Activated gamma-delta T cell treated with anti-CD3 and anti-CD28 coated beads, Interleukin-2, amount 50 U/mL, for 16 hours (primary cell): Measurements from ENCODE around the gene RYR1.
"Not testable (repeated sequence)": the region's sequence is repeated elsewhere in the genome, so short reads cannot be mapped to it uniquely, and the experiment has no call there.

ENCODE experiments used
- DNase-seq: peaks from one replicate; pipeline ENCODE4 v3.0.0-alpha.2; 2020; ENCODE audit warnings: low read depth

RYR1 gene

DNA sequence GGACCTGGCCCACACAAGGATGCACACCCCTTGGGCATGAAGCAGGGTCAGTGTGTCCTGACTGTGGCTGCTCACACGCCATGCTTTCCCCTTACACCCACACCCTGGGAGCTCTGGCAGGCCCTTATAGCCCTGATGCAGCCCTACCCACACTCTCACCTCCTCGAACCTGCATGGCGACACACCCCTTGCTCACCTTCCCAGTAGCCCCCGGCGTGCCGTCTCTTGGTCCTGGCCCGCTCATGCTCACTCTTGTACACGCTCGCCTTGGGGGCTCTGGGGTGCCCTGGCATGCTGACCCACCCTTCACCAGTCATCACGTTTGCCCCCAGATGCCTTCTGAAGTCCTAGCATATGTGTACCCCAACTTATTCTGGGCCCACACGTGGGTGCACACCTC is 128.2 kb downstream of the RYR1 start:
- no peak for DNase-seq

DNA sequence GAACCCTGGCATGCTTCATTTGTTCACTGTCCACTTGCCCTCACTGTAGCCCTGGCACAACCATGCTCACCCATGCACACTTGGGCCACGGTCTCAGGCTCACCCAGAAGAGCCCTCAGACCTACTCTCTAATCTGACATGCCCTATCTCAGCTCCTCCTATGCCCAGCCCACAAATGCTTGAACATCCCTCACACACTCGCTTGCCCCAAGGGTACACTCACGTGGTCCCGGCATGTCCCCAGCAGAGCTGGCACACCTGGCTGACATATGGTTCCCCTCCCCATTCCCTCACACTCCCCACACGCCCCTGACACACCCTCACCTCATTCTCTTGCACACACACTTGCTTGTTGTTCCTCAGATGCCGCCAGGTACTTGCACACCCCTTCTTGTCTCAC is 128.6 kb downstream of the RYR1 start:
- DNase-seq, result no peak

DNA sequence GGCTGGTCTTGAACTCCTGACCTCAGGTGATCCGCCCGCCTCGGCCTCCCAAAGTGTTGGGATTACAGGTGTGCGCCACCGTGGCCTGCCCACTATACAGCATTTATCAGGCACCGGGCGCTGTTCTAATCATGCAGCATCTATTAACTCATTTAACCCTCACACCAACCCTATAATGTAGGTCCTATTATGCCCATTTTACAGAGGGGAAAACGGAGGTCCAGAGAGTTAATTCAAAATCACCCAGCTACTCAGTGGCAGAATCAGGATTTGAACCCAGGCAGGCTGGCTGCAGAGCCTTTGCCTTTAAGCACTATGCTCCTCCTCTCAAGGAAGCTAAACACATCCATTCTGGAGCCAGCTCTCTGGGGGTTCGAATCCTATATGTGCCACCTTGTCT is 130.0 kb downstream of the RYR1 start:
- DNase-seq, result no peak

DNA sequence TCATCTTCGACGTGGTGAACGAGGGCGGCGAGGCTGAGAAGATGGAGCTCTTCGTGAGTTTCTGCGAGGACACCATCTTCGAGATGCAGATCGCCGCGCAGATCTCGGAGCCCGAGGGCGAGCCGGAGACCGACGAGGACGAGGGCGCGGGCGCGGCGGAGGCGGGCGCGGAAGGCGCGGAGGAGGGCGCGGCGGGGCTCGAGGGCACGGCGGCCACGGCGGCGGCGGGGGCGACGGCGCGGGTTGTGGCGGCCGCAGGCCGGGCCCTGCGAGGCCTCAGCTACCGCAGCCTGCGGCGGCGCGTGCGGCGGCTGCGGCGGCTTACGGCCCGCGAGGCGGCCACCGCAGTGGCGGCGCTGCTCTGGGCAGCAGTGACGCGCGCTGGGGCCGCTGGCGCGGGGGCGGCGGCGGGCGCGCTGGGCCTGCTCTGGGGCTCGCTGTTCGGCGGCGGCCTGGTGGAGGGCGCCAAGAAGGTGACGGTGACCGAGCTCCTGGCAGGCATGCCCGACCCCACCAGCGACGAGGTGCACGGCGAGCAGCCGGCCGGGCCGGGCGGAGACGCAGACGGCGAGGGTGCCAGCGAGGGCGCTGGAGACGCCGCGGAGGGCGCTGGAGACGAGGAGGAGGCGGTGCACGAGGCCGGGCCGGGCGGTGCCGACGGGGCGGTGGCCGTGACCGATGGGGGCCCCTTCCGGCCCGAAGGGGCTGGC is 131.6 kb downstream of the RYR1 start:
- DNase-seq, result peak; percentile 4

DNA sequence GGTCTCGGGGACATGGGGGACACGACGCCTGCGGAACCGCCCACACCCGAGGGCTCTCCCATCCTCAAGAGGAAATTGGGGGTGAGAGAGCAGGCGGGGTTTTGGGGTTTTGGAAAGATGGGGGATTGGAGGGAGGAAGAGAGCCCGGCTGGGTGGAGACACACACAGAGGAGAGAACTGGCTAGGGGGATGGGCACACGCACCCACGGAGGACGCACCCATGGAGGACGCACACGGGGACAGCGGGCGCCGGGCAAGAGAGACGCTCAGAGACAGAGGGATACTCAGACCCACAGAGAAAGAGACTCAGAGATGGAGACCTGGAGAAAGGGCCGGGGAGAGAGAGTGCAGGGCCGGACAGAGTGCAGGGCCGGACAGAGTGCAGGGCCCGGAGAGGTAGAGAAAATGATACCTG is 132.2 kb downstream of the RYR1 start:
- no peak for DNase-seq

DNA sequence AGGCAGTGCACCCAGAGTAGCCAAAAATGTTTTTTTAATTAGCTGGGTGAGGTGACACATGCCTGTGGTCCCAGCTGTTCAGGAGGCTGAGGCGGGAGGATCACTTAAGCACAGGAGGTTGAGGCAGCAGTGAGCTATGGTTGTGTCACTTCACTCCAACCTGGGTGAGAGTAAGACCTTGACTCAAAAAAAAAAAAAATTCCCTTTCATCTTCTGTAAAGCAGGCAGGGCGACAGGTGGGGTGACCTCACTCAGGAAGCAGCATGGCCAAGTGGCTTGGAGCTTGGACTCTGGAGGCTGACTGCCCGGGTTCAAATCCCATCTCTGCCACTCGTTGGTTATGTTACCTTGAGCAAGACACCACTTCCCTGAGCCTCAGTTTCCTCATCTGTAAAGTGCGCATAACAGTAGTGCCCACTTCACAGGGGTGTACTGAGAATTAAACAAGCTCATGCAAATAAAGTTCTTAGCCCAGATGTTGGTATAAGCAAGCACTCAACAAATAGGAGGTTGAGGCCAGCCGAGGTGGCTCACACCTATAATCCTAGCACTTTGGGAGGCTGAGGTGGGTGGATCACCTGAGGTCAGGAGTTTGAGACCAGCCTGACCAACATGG is 136.0 kb downstream of the RYR1 start:
- no peak for DNase-seq

DNA sequence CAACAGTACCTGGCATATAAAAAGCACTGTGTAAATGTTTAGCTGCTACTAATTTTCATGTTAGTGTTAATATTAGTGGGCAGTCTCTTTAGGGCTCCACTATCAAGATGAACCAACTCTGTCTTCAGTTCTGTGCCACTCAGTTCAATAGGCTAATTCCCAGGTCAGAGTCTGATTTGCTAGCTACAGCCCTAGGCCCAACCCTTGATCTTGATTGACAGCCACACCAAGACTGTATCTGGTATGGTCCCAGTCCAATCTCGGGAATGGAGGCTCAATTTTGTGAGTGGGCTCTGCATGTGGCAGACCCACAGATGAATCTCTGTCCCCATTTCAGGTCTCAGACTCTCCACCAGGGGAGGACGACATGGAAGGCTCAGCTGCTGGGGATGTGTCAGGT is 138.2 kb downstream of the RYR1 start:
- no peak for DNase-seq

DNA sequence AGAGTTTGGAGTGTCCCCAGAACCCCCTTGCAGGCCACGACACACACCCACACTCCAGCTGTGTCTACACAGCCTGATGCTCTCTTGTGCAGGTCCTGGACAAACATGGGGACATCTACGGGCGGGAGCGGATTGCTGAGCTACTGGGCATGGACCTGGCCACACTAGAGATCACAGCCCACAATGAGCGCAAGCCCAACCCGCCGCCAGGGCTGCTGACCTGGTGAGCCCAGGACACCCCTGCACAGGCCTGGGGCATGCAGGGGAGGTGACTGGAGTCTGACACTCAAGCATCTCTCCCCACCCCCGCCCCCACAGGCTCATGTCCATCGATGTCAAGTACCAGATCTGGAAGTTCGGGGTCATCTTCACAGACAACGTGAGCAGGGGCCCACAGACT is 144.3 kb downstream of the RYR1 start:
- no peak for DNase-seq

DNA sequence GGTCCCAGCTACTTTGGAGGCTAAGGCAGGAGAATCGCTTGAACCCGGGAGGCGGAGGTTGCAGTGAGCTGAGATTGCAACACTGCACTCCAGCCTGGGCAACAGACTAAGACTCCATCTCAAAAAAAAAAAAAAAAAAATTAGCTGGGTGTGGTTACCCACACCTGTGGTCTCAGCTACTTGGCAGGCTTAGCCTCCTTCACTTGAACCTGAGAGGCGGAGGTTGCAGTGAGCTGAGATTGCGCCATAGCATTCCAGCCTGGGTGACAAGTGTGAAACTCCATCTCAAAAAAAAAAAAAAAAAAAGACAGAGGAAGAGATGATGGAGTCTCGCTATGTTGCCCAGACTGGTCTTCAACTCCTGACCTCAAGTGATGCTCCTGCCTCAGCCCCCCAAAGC is 145.8 kb downstream of the RYR1 start:
- DNase-seq, result not testable (repeated sequence)

DNA sequence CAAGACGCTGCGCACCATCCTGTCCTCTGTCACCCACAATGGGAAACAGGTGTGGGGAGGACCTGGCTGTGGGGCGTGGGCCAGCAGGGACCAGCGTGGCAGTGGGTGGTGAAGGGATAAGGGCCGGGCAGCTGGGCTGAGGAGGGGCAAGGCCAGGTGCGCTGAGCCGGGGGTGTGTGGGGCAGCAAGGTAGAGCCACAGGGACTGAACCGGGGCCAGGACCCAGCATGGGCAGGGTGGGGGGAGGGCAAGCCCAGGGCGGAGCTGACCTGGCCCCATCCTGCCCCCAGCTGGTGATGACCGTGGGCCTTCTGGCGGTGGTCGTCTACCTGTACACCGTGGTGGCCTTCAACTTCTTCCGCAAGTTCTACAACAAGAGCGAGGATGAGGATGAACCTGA is 146.6 kb downstream of the RYR1 start:
- DNase-seq, result no peak

DNA sequence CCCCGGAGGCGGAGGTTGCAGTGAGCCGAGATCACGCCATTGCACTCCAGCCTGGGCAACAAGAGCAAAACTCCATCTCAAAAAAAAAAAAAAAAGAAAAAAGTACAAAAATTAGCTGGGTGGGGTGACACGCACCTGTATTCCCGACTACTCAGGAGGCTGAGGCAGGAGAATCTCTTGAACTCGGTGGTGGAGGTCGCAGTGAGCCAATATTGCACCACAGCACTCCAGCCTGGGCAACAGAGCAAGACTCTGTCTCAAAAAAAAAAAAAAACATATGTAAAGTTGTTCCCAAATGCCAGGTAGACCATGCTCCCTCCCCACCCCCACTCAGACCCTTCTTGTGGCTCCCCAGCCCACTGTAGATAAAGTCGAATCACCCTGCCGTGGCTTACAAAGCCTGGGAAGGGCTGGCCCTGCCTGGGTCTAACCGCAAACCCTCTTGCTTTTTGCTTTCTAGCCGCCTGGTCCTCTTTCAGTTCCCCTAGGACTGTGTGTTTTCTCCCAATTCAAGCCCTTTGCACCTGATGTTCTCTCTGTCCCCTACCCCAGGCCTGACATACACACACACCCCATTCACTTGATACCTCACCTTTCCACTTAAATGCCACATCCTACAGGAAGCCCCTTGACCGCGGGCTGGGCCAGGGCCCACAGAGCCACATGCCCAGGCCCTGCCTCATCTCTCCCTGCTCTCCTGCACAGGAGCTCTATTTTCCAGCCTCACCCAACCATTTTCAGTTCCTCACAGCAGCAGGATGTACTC is 149.9 kb downstream of the RYR1 start:
- no peak for DNase-seq

DNA sequence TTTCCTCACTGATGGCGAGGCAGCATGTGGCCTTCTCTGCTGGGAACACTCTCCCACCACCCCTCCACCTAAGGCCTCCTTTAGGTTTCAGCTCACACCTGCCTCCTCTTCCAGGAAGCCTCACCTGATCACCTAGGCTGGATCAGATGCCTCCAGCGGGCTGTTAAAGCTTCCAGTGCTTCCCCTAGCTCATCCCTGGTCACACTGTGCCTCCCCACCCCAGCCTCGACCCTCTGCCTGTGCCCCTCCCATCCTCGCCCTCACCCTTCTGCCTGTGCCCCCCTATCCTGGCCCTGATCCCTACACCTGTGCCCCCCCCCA is 150.5 kb downstream of the RYR1 start:
- DNase-seq, result no peak

DNA sequence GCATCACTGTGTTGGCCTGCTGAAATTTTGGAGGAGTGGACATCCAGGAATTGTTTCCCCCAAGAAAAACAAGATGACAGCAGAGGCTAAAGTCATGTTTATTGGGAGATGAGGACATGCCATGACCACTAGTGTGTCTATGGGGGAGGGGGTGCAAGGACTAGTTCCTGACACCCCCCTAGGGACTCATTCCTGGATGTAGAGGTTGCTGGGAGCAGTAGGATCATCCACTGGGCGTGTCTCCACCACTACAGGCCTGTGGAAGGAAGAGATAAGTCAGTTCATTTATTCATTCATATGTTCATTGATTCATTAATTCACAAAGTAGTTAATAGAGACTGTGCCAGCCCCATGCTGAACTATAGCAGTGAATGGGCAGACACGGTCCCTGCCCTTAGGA is 154.1 kb downstream of the RYR1 start:
- no peak for DNase-seq

DNA sequence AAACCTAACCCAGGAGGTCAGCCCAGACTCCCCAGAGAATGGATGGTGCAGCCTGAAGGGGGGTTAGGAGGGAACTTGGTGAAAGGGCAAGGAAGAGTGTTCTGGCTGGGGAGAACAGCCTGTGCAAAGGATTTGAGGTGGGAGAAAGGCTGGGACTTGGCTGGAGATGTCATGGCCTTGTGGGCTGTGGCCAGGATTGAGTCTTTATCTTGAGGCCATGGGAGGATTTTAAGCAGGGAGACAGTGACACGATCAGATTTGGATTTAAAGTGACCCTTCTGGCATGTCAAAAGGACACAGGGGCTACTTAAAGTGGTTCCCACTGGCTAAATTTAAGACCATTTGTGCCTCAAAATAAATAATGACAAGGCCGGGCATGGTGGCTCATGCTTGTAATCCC is 154.6 kb downstream of the RYR1 start:
- DNase-seq, result no peak

DNA sequence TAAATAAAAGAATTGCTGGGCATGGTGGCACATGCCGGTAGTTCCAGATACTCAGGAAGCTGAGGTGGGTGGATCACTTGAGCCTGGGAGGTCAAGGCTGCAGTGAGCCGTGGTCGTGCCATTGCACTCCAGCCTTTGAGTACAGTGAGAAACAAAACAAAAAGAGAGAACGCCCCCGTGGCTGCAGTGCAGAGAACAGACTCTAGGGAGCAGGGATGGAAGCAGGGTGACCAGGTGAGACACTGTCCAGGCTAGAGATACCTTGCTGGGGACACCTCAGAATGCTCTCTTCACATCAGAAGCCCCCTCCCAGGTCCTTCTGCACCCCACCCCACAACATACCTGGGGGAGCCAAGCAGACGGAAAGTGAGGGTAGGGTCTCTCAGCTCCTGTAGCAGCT is 159.4 kb downstream of the RYR1 start:
- no peak for DNase-seq

DNA sequence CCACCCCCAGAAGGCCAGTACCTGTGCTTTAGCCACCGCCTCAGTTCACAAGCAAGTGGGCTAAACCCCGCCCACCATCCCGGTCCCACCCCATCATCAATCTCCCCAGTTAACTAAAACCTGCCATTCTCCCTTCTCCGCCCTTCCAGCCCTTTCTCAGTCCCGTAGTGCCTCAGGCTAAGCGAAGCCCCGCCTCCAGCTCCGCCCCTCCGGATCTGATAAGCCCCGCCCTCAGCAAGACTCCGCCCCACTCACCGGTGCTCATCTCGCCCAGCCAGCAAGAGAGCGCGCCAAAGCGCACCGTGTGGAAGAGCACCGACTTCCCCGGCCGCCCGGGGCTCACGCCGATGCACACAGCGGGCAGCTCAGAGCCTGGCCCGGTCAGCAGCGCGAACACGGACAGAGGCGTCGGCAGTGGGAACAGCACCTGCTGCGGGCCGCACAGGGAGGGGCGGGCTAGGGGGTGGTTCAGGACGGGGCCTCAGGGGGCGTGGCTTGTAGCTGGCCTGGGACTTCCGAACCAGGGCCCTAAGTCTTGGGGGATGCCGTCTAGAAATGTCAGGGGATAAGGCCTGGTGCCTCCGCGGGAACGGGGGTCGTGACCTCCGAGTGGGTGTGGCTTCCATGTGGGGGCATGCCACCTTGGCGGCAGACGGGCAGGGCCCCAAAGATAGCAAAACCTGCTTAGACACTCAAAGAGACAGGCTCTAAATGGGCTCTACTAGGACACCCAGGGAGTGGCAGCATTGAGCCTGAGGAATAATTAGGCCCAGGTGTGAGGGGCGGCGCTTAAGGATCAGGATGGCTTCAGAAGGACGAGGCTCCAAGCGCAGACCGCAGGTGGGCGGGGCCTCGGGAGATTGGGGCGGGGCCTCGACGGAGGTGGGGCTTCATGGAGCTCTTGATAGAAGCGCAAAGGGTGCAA is 162.8 kb downstream of the RYR1 start:
- DNase-seq, result no peak

DNA sequence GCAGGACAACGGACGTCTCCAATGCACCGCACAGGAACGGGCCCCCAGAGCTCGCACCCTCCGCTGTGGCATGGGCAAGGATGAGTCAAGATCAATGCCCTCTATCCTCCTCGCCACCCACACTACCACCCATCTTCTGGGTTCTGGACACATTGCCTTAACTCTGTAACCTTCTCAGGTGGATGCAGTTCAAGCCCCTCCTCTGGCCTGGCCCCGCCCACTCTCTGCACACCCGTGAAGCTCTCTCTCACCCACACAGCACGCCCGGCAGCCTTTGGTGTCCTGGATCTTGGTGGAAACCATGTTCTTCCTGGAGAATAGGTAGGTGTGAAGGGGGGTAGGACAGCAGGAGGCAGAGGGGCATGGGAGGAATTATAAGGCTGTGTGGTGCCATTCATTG is 163.6 kb downstream of the RYR1 start:
- no peak for DNase-seq

DNA sequence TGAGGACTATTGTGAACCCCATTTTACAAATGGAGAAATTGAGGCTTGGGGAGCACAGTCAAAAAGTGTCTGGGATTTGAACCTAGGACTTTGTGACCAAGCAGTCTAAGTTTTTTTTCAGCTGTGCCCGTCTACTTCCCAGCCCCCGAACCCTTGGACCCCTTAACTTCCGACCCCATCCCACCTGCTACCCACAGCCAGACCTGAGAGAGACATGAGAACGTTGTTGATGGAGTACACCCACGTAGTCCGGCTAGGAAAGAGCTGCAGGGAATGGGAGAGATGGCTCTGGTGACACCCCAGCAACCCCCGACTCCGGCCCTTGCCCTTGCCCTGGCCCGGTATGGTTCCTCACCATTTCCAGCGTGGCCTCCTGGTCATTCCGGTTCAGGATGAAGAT is 166.2 kb downstream of the RYR1 start:
- no peak for DNase-seq

DNA sequence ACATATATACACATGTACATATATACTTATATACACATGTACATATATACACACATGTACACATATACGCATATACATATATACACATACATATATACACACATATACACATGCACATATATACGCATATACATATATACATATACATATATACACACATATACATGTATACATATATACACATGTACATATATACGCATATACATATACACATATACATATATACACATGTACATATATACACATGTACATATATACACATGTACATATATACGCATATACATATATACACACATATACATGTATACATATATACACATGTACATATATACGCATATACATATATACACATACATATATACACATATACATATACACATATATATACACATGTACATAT is 169.4 kb downstream of the RYR1 start:
- not testable (repeated sequence) for DNase-seq

DNA sequence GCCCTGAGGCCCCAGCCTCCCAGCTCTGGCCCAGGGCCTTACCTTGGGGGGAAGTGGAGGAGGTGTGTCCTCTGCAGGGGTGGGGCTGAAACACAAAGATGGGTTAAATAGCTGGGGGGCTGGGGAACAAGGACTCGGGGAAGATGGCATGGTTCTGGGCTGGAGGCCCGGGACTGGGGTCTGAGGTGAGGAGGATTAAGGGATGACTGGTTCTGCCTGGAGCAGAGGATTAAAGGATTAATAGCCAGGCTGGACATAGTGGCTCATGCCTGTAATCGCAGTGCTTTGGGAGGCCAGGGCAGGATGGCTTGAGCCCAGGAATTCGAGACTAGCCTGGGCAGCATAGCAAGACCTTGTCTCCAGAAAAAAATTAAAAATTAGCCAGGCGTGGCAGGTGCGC is 172.6 kb downstream of the RYR1 start:
- no peak for DNase-seq

DNA sequence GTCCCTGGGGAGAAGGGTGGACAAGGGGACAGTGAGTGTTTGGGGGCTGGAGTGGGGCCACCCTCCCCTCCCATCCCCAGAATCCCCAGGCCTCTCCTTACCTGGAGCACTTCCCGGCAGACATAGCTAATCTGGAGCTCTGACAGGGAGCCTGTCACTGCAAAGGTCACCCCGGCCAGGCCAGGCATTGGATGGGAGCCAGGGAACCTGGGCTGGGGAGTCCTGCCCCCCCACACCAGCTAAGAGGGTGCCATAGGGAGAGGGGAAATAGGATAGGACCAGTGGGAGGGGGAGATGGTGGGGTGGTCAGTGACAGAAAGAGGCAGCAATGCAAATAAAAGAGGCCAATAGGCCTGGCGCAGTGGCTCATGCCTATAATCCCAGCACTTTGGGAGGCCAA is 180.8 kb downstream of the RYR1 start:
- DNase-seq, result no peak

DNA sequence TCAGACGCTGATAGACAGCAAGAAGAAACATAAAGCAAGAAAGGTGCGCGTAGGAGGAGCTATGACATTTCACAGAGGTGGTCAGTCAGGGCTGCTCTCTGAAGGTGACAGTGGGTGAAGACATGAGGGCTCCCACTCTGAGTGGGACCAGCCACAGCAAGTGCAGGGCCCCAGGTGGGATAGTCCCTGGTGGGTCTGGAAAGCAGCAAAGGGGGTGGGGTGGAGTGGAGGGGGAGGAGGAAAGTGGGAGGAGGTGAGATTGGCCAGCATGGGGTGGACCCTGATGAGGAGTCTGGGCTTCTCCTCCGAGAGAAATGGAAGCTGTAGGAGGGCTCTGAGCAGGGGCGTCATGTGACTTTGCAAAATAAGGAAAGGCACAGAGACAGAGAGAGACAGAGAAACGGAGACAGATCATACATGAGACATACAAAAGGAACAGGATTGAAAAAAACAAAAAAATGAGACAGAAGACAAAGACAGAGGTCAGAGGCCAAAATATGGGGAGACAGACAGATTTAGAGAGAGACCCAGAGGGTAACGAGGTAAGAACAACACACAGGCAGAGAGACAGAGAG is 181.6 kb downstream of the RYR1 start:
- DNase-seq, result no peak
